ENCODE results near the gene MLYCD. TPM values are rescaled to one million over a fixed set of nuclear protein-coding genes. Genes with fewer than 3 reads are reported as not detected.

MLYCD gene
- total RNA-seq, 1 donor from 2014 or later, result 9.4 TPM

Other genes starting within 250 kb of the MLYCD start
- 197 and 198 TPM in 2 replicates for gene HSBP1, start 91.1 kb upstream of the MLYCD start, total RNA-seq
- 2.3 and 2.7 TPM in 2 replicates for gene OSGIN1, start 54.1 kb downstream of the MLYCD start, total RNA-seq
- gene NECAB2, start 69.1 kb downstream of the MLYCD start, total RNA-seq, result 4.4 and 4.6 TPM in 2 replicates
- gene SLC38A8, start 143.7 kb downstream of the MLYCD start, total RNA-seq, result 0.24 and 0.80 TPM in 2 replicates
- 94.7 and 98.9 TPM in 2 replicates for gene MBTPS1, start 217.8 kb downstream of the MLYCD start, total RNA-seq
- gene HSDL1, start 246.1 kb downstream of the MLYCD start, total RNA-seq, result 43.8 and 47.7 TPM in 2 replicates
- 1.4 and 1.8 TPM in 2 replicates for gene DNAAF1, start 246.2 kb downstream of the MLYCD start, total RNA-seq

Data from progenitor cell of endocrine pancreas (in vitro differentiated cells).